Measurements from ENCODE around the gene HHATL. TPM values are rescaled to one million over a fixed set of nuclear protein-coding genes. Genes with fewer than 3 reads are reported as not detected.
"Not testable (repeated sequence)": the region's sequence is repeated elsewhere in the genome, so short reads cannot be mapped to it uniquely, and the experiment has no call there.

Gene HHATL
- total RNA-seq, 1 donor from 2014 or later: not detected

DNA sequence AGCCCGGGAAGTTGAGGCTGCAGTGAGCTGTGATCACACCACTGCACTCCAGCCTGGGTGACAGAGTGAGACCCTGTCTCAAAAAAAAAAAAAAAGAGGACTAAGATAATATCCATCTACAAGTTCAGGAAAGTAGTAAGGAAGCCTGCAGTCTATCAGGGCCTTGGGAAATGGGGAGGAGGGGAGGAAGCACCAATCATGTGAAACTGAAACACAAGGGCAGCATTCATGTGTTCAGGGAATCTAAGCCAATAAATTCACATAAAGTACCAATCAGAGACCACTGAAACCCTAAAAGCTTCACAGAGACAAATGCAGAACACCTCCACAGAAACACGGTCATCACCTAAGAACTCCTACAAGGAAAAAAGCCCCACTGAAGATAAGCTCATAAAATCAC lies 22.9 kb upstream of the HHATL start:
- Mint-ChIP-seq H3K4me1 (ENCODE audit: low read depth) (no peaks in the 10 kb centered on the region), H3K9me3 (ENCODE audit: low read depth) (peaks cover 4% of the 10 kb centered on the region), H3K27me3 (peaks cover 3% of the 10 kb centered on the region), H3K27ac (no peak overlapping the region), H3K4me3 (ENCODE audit: low read depth) (no peak overlapping the region), H3K36me3 (ENCODE audit: insufficient read depth) (no peaks in the 10 kb centered on the region)
- TF ChIP-seq, protein P1, sequence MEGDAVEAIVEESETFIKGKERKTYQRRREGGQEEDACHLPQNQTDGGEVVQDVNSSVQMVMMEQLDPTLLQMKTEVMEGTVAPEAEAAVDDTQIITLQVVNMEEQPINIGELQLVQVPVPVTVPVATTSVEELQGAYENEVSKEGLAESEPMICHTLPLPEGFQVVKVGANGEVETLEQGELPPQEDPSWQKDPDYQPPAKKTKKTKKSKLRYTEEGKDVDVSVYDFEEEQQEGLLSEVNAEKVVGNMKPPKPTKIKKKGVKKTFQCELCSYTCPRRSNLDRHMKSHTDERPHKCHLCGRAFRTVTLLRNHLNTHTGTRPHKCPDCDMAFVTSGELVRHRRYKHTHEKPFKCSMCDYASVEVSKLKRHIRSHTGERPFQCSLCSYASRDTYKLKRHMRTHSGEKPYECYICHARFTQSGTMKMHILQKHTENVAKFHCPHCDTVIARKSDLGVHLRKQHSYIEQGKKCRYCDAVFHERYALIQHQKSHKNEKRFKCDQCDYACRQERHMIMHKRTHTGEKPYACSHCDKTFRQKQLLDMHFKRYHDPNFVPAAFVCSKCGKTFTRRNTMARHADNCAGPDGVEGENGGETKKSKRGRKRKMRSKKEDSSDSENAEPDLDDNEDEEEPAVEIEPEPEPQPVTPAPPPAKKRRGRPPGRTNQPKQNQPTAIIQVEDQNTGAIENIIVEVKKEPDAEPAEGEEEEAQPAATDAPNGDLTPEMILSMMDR (IDR thresholded peaks at IDR 0.05; ENCODE audit: unreplicated experiment): no peak
- no peak for DNase-seq (ENCODE audit: low spot score, unreplicated experiment)

GRCh38 chr3:42723219-42723618 lies 20.6 kb upstream of the HHATL start:
- no peak for DNase-seq (ENCODE audit: low spot score, unreplicated experiment)
- Mint-ChIP-seq H3K36me3 (ENCODE audit: insufficient read depth) (no peaks in the 10 kb centered on the region), H3K4me1 (ENCODE audit: low read depth) (no peaks in the 10 kb centered on the region), H3K9me3 (ENCODE audit: low read depth) (peaks cover 4% of the 10 kb centered on the region), H3K4me3 (ENCODE audit: low read depth) (no peak overlapping the region), H3K27me3 (peaks cover 3% of the 10 kb centered on the region), H3K27ac (no peak overlapping the region)
- TF ChIP-seq, protein P1 (IDR thresholded peaks at IDR 0.05; ENCODE audit: unreplicated experiment): no peak

- H3K36me3 Mint-ChIP-seq (ENCODE audit: insufficient read depth); H3K9me3 Mint-ChIP-seq (ENCODE audit: low read depth); H3K27me3 Mint-ChIP-seq; H3K4me1 Mint-ChIP-seq (ENCODE audit: low read depth); H3K27ac Mint-ChIP-seq; DNase-seq (ENCODE audit: low spot score, unreplicated experiment); H3K4me3 Mint-ChIP-seq (ENCODE audit: low read depth): not testable (repeated sequence)
Observed at GRCh38 chr3:42722442-42722841, 19.8 kb upstream of the HHATL start.

- peaks cover 4% of the 10 kb centered on the region for H3K9me3 Mint-ChIP-seq (ENCODE audit: low read depth)
- no peaks in the 10 kb centered on the region for H3K4me1 Mint-ChIP-seq (ENCODE audit: low read depth)
- H3K27ac Mint-ChIP-seq: no peak overlapping the region
- DNase-seq (ENCODE audit: low spot score, unreplicated experiment): no peak
- TF ChIP-seq, protein P1 (IDR thresholded peaks at IDR 0.05; ENCODE audit: unreplicated experiment): no peak
- no peak overlapping the region for H3K4me3 Mint-ChIP-seq (ENCODE audit: low read depth)
- H3K36me3 Mint-ChIP-seq (ENCODE audit: insufficient read depth): no peaks in the 10 kb centered on the region
- no peaks in the 10 kb centered on the region for H3K27me3 Mint-ChIP-seq
Observed at GRCh38 chr3:42721690-42722089, 19.1 kb upstream of the HHATL start.

DNA sequence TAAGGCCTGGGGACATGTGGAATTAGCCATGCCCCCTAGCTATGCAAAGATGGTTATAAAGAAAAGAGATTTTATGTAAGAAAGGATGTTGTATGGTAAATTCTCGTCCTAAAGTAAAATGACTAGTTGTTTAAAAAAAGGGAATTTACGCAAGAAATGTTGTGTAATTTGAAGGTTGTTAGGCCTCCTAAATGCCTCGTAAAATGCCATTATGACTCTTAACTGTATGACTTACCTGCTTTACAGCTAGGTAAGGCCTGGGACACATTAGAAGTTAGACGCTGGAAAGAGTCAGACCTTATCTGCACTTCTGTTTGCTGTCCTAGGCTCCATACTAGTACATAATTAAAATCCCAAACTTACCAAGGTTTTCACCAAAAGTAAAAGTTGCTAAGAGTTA lies 17.5 kb upstream of the HHATL start:
- Mint-ChIP-seq H3K27ac (no peak overlapping the region), H3K36me3 (ENCODE audit: insufficient read depth) (no peaks in the 10 kb centered on the region), H3K27me3 (no peaks in the 10 kb centered on the region), H3K9me3 (ENCODE audit: low read depth) (peaks cover 4% of the 10 kb centered on the region), H3K4me1 (ENCODE audit: low read depth) (no peaks in the 10 kb centered on the region), H3K4me3 (ENCODE audit: low read depth) (no peak overlapping the region)
- DNase-seq (ENCODE audit: low spot score, unreplicated experiment): no peak
- TF ChIP-seq, protein P1 (IDR thresholded peaks at IDR 0.05; ENCODE audit: unreplicated experiment): no peak

DNA sequence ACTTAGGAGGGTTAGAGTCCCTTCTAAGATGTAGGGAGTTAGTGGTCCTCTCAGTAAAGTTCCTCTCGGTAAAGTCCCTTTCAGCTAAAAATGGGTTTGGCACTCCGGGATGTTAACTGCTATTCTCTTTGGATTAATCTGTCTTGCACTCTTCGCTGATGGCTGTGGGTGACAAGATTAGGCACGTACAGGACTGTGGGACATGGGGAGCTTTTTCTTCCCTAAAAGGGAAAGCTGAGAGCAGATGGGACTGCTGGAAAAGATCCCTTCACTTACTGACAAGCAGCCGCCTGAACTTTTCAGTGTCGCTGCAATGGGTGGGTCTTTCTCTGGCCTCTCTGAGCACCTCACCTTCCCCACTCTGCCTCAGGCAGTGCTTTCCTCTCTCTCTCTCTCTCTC lies 16.4 kb upstream of the HHATL start:
- no peak for DNase-seq (ENCODE audit: low spot score, unreplicated experiment)
- no peaks in the 10 kb centered on the region for H3K36me3 Mint-ChIP-seq (ENCODE audit: insufficient read depth)

More for the DNA sequence above, 16.4 kb upstream of the HHATL start:
- Mint-ChIP-seq H3K27me3 (no peaks in the 10 kb centered on the region), H3K4me1 (ENCODE audit: low read depth) (no peaks in the 10 kb centered on the region), H3K27ac (no peak overlapping the region), H3K4me3 (ENCODE audit: low read depth) (no peak overlapping the region), H3K9me3 (ENCODE audit: low read depth) (peaks cover 4% of the 10 kb centered on the region)
- TF ChIP-seq, protein P1 (IDR thresholded peaks at IDR 0.05; ENCODE audit: unreplicated experiment): no peak

Data from progenitor cell of endocrine pancreas (in vitro differentiated cells).